IPS-NIHi7 (cell line): Measurements from ENCODE around the gene CSF1R.

Experiments used
- DNase-seq: peaks from one replicate; pipeline ENCODE4 v3.0.0; 2012; ENCODE audit warnings: mixed read lengths; ENCODE audit errors: extremely low spot score

CSF1R gene

DNA sequence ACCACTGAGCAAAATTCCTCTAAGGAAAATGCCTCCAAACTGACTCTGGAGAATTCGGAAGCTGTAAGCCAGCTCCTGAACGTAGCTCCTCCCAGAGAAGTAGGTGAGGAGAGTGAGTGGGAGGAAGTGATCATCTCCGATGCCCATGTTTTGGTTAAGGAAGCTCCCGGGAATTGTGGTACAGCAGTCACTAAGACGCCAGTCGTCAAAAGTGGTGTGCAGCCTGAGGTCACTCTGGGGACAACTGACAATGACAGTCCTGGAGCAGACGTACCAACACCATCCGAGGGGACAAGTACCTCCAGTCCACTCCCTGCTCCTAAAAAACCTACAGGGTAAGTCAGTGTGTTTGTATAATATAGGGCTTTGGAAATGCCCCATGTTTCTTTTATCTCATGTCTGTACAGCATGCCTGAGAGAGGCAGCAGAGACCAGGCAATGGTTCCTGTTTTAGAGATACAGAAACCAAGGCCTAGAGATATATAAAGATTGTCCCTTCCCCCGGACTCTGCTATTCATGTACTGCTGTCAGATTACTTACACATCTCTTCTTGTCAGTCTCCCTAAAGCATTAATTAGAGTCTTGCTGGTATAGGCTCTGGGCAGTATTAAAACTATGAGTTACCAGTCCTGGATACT, 61.9 kb downstream of the CSF1R start:
- no peak for DNase-seq

GRCh38 chr5:150023136-150023535, 63.2 kb downstream of the CSF1R start:
- no peak for DNase-seq

GRCh38 chr5:150022681-150023080, 63.7 kb downstream of the CSF1R start:
- no peak for DNase-seq

DNA sequence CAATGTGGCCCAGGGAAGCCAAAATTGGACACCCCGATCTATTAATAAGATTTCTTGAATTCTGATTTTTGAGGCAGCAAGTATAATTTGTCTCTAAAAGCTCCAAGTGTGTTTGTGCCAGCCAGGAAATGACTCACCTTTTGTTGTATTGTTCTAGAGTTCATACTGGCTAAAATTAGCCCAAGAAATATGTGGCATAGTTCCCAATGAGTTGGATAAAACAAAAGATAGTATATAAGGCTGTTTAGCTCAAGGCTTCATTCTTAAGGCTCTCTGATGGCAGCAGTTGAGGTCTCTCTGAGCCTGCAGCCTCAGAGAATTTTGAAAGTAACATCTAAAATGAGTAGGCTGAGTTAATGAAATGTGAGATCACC, 64.2 kb downstream of the CSF1R start:
- no peak for DNase-seq

GRCh38 chr5:150021491-150022157, 64.7 kb downstream of the CSF1R start:
- DNase-seq = peak; percentile 42

DNA sequence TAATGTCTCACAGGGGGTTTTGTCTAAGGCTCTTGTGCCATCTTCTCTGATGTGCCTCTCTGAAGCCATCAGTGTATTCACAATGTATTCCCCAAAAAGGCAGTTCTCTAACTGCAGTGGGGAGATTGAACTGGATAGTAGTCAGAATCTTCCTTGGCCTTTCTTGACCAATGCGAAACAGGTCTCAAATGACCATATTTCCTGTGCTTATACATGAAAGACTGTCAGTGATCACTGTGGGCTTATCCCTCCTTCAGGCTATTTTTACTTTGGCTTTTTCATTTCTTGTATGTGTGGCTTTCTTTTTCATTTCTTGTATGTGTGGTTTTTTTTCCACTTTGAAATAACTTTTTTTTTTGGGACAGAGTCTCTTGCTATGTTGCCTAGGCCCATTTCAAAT, 66.1 kb downstream of the CSF1R start:
- DNase-seq = no peak

DNA sequence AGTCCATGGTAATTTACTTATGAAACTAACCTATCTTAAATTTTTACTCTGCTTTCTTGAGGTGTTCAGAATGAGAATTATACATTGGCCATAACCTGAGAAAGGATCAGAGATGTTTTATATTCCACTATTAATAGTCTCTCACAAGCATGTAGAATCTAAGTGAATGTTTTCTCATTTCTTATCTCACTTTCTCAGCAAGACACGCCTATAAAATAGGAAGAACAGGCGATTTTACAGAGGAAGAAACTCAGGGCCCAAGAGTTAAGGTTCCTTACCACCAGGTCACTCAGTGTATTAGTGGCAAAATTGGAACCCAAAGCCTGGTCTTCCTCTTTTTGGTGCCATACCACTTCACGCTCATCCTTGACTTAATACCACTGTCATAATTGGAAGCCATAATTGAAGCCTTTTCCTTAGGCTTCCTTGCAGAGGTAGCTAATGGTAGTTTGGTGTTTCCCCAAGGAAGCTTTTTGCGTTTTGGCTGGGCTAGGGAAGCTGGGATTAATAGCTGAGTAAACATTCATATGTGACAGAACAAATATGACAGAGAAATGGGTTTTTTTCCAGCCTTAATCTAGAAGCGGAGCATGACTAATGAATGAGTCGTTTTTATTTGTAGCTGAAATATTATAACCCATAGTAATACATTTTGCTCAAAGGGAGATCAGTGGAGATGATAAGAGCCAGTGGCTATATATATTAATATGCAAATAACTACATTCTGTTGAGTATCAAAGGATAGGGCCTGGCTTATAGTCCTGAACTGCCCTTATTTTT, 68.9 kb downstream of the CSF1R start:
- DNase-seq = no peak

DNA sequence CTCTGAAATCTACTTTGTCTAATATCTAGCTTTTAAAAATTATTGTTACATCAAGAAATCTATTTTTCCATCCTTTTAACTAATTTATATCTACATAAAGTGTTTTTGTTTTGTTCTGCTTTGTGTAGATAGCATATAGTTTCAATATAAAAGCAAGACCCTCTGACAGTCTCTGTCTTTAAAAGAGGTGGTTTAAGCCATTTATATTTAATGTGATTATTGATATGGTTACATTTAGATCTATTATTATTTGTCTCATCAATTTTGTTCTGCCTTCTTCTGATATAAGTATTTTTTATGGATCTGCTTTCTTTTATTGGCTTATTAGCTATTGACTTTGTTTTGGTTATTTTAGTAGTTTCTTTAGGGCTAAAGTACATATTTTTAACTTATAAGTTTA, 69.8 kb downstream of the CSF1R start:
- no peak for DNase-seq

GRCh38 chr5:150015415-150015814, 70.9 kb downstream of the CSF1R start:
- no peak for DNase-seq

- DNase-seq = no peak
These were observed 71.9 kb downstream of the CSF1R start for GRCh38 chr5:150014456-150014855.

DNA sequence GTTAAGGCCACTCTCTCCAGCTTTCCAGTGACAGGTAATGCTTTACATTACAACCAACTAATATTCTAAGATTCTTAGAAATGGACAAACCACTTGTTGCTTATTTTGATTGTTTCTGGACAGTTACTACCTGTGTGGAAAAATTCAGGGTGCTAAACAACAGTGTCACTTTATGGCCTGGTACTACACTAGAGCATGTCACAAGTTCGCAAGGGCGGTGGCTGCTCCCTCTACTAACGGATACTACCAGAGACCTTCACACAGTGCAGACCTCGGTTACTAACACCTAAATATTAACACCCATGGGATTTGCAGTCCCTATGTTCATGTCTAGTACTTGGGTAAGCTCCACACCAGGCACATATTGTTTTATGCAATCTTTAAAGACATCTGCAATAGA, 72.4 kb downstream of the CSF1R start:
- DNase-seq = no peak

DNA sequence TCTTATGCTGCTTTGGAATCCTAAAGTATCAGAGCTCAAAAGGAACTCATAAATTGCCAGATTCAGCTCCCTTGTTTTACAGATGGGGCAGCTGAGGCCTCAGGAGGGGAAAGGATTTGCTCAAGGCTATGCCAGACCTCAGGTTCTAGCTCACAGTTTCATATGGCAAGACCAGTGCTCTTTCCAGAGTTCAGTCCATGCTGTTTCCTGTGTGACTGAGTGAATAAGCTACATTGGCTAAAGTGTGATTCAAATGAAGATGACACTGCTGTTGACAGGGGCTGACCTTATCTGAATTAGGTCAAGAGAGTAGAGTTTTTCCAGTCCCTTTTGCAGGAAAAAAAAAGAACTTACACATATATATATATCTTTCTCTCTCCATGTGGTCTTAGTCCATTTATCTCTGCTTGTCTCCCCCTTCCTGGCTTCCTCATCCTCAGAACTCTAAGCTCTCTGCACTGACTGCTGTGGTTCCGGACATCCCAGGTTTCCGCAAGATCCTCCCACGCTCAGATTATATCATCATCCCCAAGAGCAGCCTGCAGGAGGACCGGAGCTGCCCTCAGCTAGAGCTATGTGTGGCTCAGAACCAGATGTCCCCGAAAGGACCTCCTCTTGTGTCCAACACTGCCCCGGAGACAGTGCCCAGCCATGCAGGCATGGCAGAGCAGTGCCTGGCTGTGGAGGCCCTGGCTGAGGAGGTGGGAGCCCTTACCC, 76.5 kb downstream of the CSF1R start:
- no peak for DNase-seq

- no peak for DNase-seq
These were observed 79.3 kb downstream of the CSF1R start for GRCh38 chr5:150007050-150007449.

DNA sequence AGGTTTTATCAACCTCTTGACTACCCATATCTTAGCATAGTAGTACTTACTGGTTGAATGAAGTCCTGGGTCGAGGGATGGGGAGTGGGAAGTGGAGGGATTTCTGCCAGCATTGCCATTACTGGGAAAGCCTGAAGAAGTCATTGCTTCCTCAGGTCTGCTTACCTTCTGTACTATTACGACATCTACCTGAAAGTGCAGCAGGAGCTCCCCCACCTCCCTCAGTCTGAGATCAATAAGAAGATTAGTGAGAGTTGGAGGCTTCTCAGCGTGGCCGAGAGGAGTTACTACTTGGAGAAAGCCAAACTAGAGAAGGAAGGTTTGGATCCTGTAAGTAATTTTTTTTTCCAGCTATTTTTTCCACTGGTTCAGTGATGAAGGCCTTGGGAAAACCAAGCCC, 80.0 kb downstream of the CSF1R start:
- no peak for DNase-seq
